ENCODE data around the gene TMEM132C. TPM values are rescaled to one million over a fixed set of nuclear protein-coding genes. Genes with fewer than 3 reads are reported as not detected.

Gene TMEM132C
- total and polyA plus RNA-seq, 2 of the 13 experiments (the other 11 are each of a cell fraction or from before 2014, with no cell fraction given): not detected

DNA sequence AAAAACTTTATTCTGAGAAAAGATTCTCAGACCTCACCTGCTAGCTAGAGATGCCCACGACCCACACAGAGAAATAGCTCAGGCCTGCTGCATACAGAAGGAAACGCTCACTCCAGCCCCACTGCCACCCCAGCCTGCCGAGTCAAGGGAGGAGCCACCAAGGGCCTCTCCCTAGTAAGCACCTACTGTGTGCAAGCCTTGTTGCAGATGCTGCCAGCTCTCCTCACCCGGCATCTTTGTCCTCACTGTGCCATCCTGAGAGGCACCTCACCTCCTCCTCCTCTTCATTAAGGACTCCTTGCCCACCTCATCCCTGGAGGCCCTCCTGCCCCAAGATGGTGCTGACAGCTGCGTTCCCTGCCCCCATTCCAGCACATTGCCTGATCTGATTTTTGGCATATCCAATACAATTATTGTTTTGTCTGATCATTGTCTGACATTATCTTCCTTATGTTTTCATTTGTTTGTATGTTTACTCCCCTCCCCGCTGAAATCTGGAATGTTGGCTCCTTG, 359.9 kb downstream of the TMEM132C start:
- 4% methylated on average over 6 of the region's 6 CpGs for WGBS (ENCODE audit: low lambda C conversion rate)
- H3K36me3 ChIP-seq (replicated peaks in 1 of 2; ENCODE audit: control insufficient read depth in 1 of 2, insufficient read depth in 2 of 2, low read length in 2 of 2): no peaks in the 10 kb centered on the region
- in situ Hi-C loops (cut with HindIII; ENCODE audit: extremely low pct_ligation_motif_present, low pct_unique_long_range_greater_than_20kb): no loop called here
- no peak overlapping the region for H2AFZ ChIP-seq (ENCODE audit: low read length)
- H3K79me2 ChIP-seq (ENCODE audit: insufficient read depth, low read length): no peaks in the 10 kb centered on the region
- H3K4me1 ChIP-seq (ENCODE audit: insufficient read depth, low read length): no peaks in the 10 kb centered on the region
- no peak for FAIRE-seq
- intact Hi-C loops (cut with micrococcal nuclease; ENCODE audit: unreplicated experiment): no loop called here
- no peaks in the 10 kb centered on the region for H3K9me3 ChIP-seq (ENCODE audit: low read length)
- no peaks in the 10 kb centered on the region for H4K20me1 ChIP-seq (ENCODE audit: insufficient read depth, low read length)
- no peak overlapping the region for H3K4me3 ChIP-seq (replicated peaks in 1 of 3; ENCODE audit: insufficient read depth in 1 of 3, low read depth in 2 of 3, low read length in 3 of 3)
- DNase-seq (ENCODE audit: low spot score): no peak
- no TSS peak for BruUV-seq (replicated peaks)
- no peak for ATAC-seq
- H3K27me3 ChIP-seq (ENCODE audit: control insufficient read depth in 1 of 2, insufficient read depth in 2 of 2, low read length in 2 of 2): no peaks in the 10 kb centered on the region
- POLR2A ChIA-PET: no interaction called here
- CTCF ChIA-PET (ENCODE audit: low intra/inter-chr PET ratio, low total read pairs): no interaction called here
- H3K9ac ChIP-seq (ENCODE audit: insufficient read depth, low read depth, low read length): no peak overlapping the region
- TF ChIP-seq ZNF616 (CRISPR knock-in tag; IDR thresholded peaks at IDR 0.05; ENCODE audit: low read depth): no peak
- no peak for TF ChIP-seq FOXC1 (CRISPR knock-in tag; IDR thresholded peaks at IDR 0.05; ENCODE audit: borderline replicate concordance)
- TF ChIP-seq RBFOX2 (IDR thresholded peaks at IDR 0.05; ENCODE audit: low read depth, low read length): no peak
- H3K27ac ChIP-seq (ENCODE audit: extremely low read length, insufficient read depth, low read length): no peak overlapping the region
- no peak overlapping the region for H3K4me2 ChIP-seq (ENCODE audit: low read depth, low read length)

DNA sequence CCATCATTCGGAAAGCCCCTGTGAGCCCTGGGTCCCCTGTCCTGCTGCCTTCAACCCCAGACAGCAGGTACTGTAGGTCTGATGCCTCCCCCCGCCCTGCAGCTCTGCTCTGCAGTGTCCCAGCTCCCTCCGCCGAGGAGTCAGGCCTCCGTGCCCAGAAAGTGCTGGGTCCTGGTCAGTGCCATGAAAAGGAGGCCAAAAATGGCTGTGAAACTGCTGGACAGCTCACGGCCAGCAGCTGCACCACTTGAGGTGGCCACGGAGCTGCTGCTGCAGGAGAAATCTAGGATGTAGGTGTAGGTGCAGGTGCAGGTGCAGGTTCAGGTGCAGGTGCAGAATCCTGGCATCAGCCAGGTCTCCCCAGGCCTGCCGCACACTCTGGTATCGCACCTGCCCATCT, 360.7 kb downstream of the TMEM132C start:
- no peaks in the 10 kb centered on the region for H3K36me3 ChIP-seq (replicated peaks in 1 of 2; ENCODE audit: control insufficient read depth in 1 of 2, insufficient read depth in 2 of 2, low read length in 2 of 2)
- ChIA-PET POLR2A (no interaction called here), CTCF (ENCODE audit: low intra/inter-chr PET ratio, low total read pairs) (no interaction called here)
- intact Hi-C loops (cut with micrococcal nuclease; ENCODE audit: unreplicated experiment) (no loop called here), in situ Hi-C loops (cut with HindIII; ENCODE audit: extremely low pct_ligation_motif_present, low pct_unique_long_range_greater_than_20kb) (no loop called here)
- no peak overlapping the region for H3K4me2 ChIP-seq (ENCODE audit: low read depth, low read length)
- no peaks in the 10 kb centered on the region for H3K4me1 ChIP-seq (ENCODE audit: insufficient read depth, low read length)
- H3K79me2 ChIP-seq (ENCODE audit: insufficient read depth, low read length): no peaks in the 10 kb centered on the region
- no peaks in the 10 kb centered on the region for H4K20me1 ChIP-seq (ENCODE audit: insufficient read depth, low read length)
- no peak overlapping the region for H2AFZ ChIP-seq (ENCODE audit: low read length)
- no peak overlapping the region for H3K27ac ChIP-seq (ENCODE audit: extremely low read length, insufficient read depth, low read length)
- no peaks in the 10 kb centered on the region for H3K27me3 ChIP-seq (ENCODE audit: control insufficient read depth in 1 of 2, insufficient read depth in 2 of 2, low read length in 2 of 2)
- FAIRE-seq (no peak), ATAC-seq (no peak), DNase-seq (ENCODE audit: low spot score) (no peak)
- H3K9me3 ChIP-seq (ENCODE audit: low read length): no peaks in the 10 kb centered on the region
- no peak overlapping the region for H3K4me3 ChIP-seq (replicated peaks in 1 of 3; ENCODE audit: insufficient read depth in 1 of 3, low read depth in 2 of 3, low read length in 3 of 3)
- TF ChIP-seq MAFG (CRISPR knock-in tag; IDR thresholded peaks at IDR 0.05) (no peak), ZFP37 (CRISPR knock-in tag; IDR thresholded peaks at IDR 0.05; ENCODE audit: borderline replicate concordance) (no peak), ZFP82 (CRISPR knock-in tag; IDR thresholded peaks at IDR 0.05; ENCODE audit: borderline replicate concordance) (no peak), TOE1 (CRISPR knock-in tag; IDR thresholded peaks at IDR 0.05) (no peak)
- TF ChIP-seq, protein P1, sequence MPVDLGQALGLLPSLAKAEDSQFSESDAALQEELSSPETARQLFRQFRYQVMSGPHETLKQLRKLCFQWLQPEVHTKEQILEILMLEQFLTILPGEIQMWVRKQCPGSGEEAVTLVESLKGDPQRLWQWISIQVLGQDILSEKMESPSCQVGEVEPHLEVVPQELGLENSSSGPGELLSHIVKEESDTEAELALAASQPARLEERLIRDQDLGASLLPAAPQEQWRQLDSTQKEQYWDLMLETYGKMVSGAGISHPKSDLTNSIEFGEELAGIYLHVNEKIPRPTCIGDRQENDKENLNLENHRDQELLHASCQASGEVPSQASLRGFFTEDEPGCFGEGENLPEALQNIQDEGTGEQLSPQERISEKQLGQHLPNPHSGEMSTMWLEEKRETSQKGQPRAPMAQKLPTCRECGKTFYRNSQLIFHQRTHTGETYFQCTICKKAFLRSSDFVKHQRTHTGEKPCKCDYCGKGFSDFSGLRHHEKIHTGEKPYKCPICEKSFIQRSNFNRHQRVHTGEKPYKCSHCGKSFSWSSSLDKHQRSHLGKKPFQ (CRISPR knock-in tag; IDR thresholded peaks at IDR 0.05; ENCODE audit: insufficient replicate concordance): no peak
- WGBS (ENCODE audit: low lambda C conversion rate): 0% methylated on average over 1 of the region's 9 CpGs
- no TSS peak for BruUV-seq (replicated peaks)
- no peak overlapping the region for H3K9ac ChIP-seq (ENCODE audit: insufficient read depth, low read depth, low read length)
